Thymus (tissue), 11 donors: ENCODE data around the gene PALM2AKAP2. TPM values are rescaled to one million over a fixed set of nuclear protein-coding genes. Genes with fewer than 3 reads are reported as not detected.

Experiments used
- DNase-seq, 9 donors: peaks; one replicate each; pipeline ENCODE4 v3.0.0-alpha.2; 2013; ENCODE audit warnings: low spot score in 9 of 9, low read depth in 6 of 9, missing footprints in 1 of 9
- H3K27ac ChIP-seq, 2 donors: one replicate each; pipeline ENCODE4 v1.5.1; 2013; ENCODE audit warnings: control low read depth in 1 of 2, low read depth in 1 of 2, low read length in 1 of 2, mild to moderate bottlenecking in 1 of 2, moderate library complexity in 1 of 2
- H3K27me3 ChIP-seq, 2 donors: one replicate each; pipeline ENCODE4 v1.5.1; 2013; ENCODE audit warnings: low read length in 1 of 2; ENCODE audit not compliant: control insufficient read depth in 2 of 2, insufficient read depth in 1 of 2
- H3K36me3 ChIP-seq, 2 donors: one replicate each; pipeline ENCODE4 v1.5.1; 2013; ENCODE audit warnings: low read length in 1 of 2, mild to moderate bottlenecking in 1 of 2, moderate library complexity in 1 of 2; ENCODE audit not compliant: control insufficient read depth in 2 of 2, insufficient read depth in 2 of 2
- H3K4me1 ChIP-seq, 2 donors: one replicate each; pipeline ENCODE4 v1.5.1; 2013; ENCODE audit warnings: low read length in 2 of 2; ENCODE audit not compliant: control insufficient read depth in 2 of 2, insufficient read depth in 2 of 2
- H3K4me3 ChIP-seq, 2 donors: one replicate each; pipeline ENCODE4 v1.5.1; 2013; ENCODE audit warnings: low read length in 2 of 2, control low read depth in 1 of 2, mild to moderate bottlenecking in 1 of 2
- H3K9me3 ChIP-seq, 2 donors: one replicate each; pipeline ENCODE4 v1.5.1; 2013; ENCODE audit warnings: low read length in 1 of 2, mild to moderate bottlenecking in 1 of 2; ENCODE audit not compliant: control insufficient read depth in 2 of 2, insufficient read depth in 1 of 2
- WGBS: extraction: QIAGEN DNeasy Blood & Tissue Kit; methylation state at CpG from one replicate; pipeline ENCODE4 v1.1.7; 2013; 5-methylcytosine and 5-hydroxymethylcytosine counted together
- polyA plus RNA-seq: library from polyadenylated mRNA; stranded (reverse); fragments of 200-250 nt; gene quantifications from one replicate; pipeline ENCODE4 v1.2.3, GENCODE V29; 2013
- total RNA-seq: library from RNA; stranded (reverse); fragments of 120-200 nt; gene quantifications from one replicate; pipeline ENCODE4 v1.2.4, GENCODE V29; 2013
- donor health status: healthy.

The PALM2AKAP2 gene
- total and polyA plus RNA-seq, 2 donors, result 0.30 to 0.76 TPM

GRCh38 chr9:109745335-109746283 lies 34.4 kb upstream of the PALM2AKAP2 start:
- H3K4me1 ChIP-seq, result no peaks in the 10 kb centered on the region
- DNase-seq, result no peak
- no peak overlapping the region for H3K4me3 ChIP-seq
- no peaks in the 10 kb centered on the region for H3K9me3 ChIP-seq
- H3K36me3 ChIP-seq, result no peaks in the 10 kb centered on the region
- WGBS, result 39% methylated on average over 11 of the region's 11 CpGs
- H3K27ac ChIP-seq, result no peak overlapping the region
- no peaks in the 10 kb centered on the region for H3K27me3 ChIP-seq

GRCh38 chr9:109751253-109751652 lies 28.7 kb upstream of the PALM2AKAP2 start:
- Histone ChIP-seq H3K9me3 (no peaks in the 10 kb centered on the region), H3K36me3 (no peaks in the 10 kb centered on the region), H3K27ac (no peak overlapping the region), H3K27me3 (no peaks in the 10 kb centered on the region), H3K4me3 (no peak overlapping the region), H3K4me1 (no peaks in the 10 kb centered on the region)
- no peak for DNase-seq
- 49% methylated on average over 7 of the region's 7 CpGs for WGBS

GRCh38 chr9:109753308-109753707 lies 26.7 kb upstream of the PALM2AKAP2 start:
- no peaks in the 10 kb centered on the region for H3K4me1 ChIP-seq
- DNase-seq, result no peak
- WGBS, result 94% methylated on average over 5 of the region's 5 CpGs
- H3K27me3 ChIP-seq, result no peaks in the 10 kb centered on the region
- H3K27ac ChIP-seq, result no peak overlapping the region
- H3K36me3 ChIP-seq, result no peaks in the 10 kb centered on the region
- H3K9me3 ChIP-seq, result no peaks in the 10 kb centered on the region
- no peak overlapping the region for H3K4me3 ChIP-seq

- Histone ChIP-seq H3K4me3 (no peak overlapping the region), H3K9me3 (no peaks in the 10 kb centered on the region), H3K27ac (no peak overlapping the region), H3K4me1 (no peaks in the 10 kb centered on the region), H3K36me3 (no peaks in the 10 kb centered on the region), H3K27me3 (no peaks in the 10 kb centered on the region)
- 62% methylated on average over 2 of the region's 2 CpGs for WGBS
- DNase-seq, result no peak
These were observed 25.0 kb upstream of the PALM2AKAP2 start for GRCh38 chr9:109755040-109755439.

GRCh38 chr9:109759589-109759988 lies 20.4 kb upstream of the PALM2AKAP2 start:
- no peaks in the 10 kb centered on the region for H3K27me3 ChIP-seq
- no peak overlapping the region for H3K4me3 ChIP-seq
- H3K27ac ChIP-seq, result no peak overlapping the region
- H3K4me1 ChIP-seq, result no peaks in the 10 kb centered on the region
- H3K36me3 ChIP-seq, result no peaks in the 10 kb centered on the region
- no peaks in the 10 kb centered on the region for H3K9me3 ChIP-seq
- WGBS, result 83% methylated on average over 3 of the region's 3 CpGs
- no peak for DNase-seq

GRCh38 chr9:109765278-109765677 lies 14.7 kb upstream of the PALM2AKAP2 start:
- no peak overlapping the region for H3K27ac ChIP-seq
- 97% methylated on average over 2 of the region's 2 CpGs for WGBS
- no peaks in the 10 kb centered on the region for H3K36me3 ChIP-seq
- no peaks in the 10 kb centered on the region for H3K9me3 ChIP-seq
- DNase-seq, result no peak
- H3K4me1 ChIP-seq, result no peaks in the 10 kb centered on the region
- H3K27me3 ChIP-seq, result no peaks in the 10 kb centered on the region
- no peak overlapping the region for H3K4me3 ChIP-seq

DNA sequence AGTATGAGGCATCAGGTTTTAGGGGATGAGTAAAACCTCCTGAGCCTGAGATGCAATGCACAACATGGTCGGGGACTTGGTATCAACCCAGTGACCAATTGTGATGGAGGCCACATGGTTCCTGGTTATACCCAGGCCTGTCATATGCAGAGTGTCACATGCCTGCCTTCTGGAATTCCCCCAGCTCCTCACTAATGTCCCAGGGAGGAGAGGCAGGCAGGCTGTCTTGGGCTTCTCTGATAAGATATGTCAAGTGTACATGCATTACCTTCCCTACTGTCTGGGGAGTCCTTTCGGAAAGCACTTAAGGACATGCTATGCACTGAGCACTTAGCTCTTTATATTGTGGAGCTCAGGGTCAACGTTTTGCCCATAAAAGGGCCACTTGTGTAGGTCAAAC lies 14.2 kb upstream of the PALM2AKAP2 start:
- H3K9me3 ChIP-seq, result no peaks in the 10 kb centered on the region
- DNase-seq, result no peak
- no peaks in the 10 kb centered on the region for H3K27me3 ChIP-seq
- H3K4me1 ChIP-seq, result no peaks in the 10 kb centered on the region
- 82% methylated on average over 3 of the region's 3 CpGs for WGBS
- H3K27ac ChIP-seq, result no peak overlapping the region
- no peak overlapping the region for H3K4me3 ChIP-seq
- H3K36me3 ChIP-seq, result no peaks in the 10 kb centered on the region

DNA sequence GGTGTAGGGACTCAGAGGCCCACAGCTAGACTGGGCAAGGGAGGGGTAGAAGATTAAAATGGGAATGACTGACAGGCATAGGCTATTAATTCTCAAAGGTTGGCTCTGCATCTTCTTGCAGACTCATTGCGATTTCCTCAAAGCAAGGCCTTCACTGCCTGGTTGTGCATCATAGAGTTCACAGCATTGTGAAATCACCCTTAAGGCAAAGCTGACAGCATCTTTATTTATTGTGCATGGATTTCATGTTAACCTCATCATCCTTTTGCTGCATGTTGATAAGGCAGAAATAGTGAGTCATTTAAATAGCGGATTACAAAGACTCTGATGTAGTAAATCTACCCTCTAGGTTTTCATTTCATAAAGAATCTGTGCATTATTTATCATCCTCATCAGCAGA lies 13.6 kb upstream of the PALM2AKAP2 start:
- no peaks in the 10 kb centered on the region for H3K4me1 ChIP-seq
- 95% methylated on average over 2 of the region's 2 CpGs for WGBS
- no peak overlapping the region for H3K27ac ChIP-seq
- no peaks in the 10 kb centered on the region for H3K36me3 ChIP-seq
- no peak for DNase-seq
- no peaks in the 10 kb centered on the region for H3K9me3 ChIP-seq
- no peak overlapping the region for H3K4me3 ChIP-seq
- peaks cover 0 to 2% of the 10 kb centered on the region in 2 donors for H3K27me3 ChIP-seq

GRCh38 chr9:109767404-109767803 lies 12.6 kb upstream of the PALM2AKAP2 start:
- DNase-seq, result no peak

More at GRCh38 chr9:109767404-109767803, 12.6 kb upstream of the PALM2AKAP2 start:
- Histone ChIP-seq H3K4me3 (no peak overlapping the region), H3K27ac (no peak overlapping the region), H3K27me3 (peaks cover 0 to 2% of the 10 kb centered on the region in 2 donors), H3K36me3 (no peaks in the 10 kb centered on the region), H3K9me3 (no peaks in the 10 kb centered on the region), H3K4me1 (no peaks in the 10 kb centered on the region)
- WGBS, result 34% methylated on average over 4 of the region's 4 CpGs
